Astrocyte of the cerebellum (primary cell): ENCODE data around the gene EVX1.

Experiments
- DNase-seq: peaks from one replicate; pipeline ENCODE4 v3.0.0-alpha.2; 2011; ENCODE audit warnings: low read depth
- H3K4me3 ChIP-seq: 2 replicates; pipeline ENCODE4 v1.5.1; 2011; ENCODE audit warnings: mild to moderate bottlenecking, low read depth, low read length, moderate library complexity
- in situ Hi-C: cut with HindIII; loops from 2 replicates; pipeline ENCODE4 v1.10.0; 2017; ENCODE audit warnings: low sequenced_read_pairs
- TF ChIP-seq, protein P1 (sequence below): IDR thresholded peaks from 2 replicates; pipeline ENCODE4 v1.5.1; 2012; ENCODE audit warnings: low read length, low read depth, moderate library complexity, mild to moderate bottlenecking; ENCODE audit errors: missing control alignments

EVX1 gene

DNA sequence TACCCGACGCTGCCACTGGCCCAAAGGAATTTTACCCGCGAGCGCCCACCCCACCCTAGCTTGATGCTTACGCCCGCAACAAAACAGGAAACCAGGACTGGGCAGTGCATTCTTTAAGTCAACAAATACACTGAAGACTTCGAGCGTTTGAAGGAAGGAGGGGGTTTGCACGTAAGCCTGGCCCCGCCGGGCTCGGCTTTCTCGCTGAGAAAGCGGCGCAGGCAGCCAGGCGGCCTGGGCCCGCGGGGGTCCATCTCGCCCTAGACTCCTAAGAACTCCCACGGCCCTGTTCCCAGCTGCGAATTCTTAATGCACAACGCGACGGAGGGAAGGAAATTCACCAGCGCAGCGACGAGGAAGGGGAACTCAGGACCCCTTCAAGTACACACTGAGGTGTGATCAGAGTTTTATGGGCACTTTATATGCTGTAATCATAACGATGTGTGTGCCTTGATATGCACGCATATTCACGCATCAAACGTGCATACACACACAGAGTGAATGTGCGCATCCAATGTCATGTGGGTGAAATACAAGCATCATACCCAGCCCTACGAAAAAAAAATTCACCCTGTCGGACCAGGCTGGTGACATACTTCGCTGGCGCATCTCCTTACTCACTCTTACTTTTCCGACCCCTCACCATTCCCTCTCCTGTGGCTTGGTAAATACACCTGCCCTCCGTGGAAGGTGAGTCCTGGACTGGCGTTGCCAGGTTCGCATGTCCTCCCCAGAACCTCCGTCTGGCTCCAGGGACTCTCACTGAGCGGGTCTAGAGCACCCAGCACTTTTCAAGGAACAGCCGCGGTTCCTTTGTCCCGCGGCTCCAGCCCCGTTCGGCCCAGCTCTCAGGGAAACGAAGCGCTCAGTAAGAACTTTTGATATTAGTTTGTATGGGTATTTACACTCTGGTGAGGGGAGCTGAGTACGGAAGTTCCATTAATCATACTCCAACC lies 37.0 kb upstream of the EVX1 start:
- DNase-seq: no peak
- TF ChIP-seq, protein P1, sequence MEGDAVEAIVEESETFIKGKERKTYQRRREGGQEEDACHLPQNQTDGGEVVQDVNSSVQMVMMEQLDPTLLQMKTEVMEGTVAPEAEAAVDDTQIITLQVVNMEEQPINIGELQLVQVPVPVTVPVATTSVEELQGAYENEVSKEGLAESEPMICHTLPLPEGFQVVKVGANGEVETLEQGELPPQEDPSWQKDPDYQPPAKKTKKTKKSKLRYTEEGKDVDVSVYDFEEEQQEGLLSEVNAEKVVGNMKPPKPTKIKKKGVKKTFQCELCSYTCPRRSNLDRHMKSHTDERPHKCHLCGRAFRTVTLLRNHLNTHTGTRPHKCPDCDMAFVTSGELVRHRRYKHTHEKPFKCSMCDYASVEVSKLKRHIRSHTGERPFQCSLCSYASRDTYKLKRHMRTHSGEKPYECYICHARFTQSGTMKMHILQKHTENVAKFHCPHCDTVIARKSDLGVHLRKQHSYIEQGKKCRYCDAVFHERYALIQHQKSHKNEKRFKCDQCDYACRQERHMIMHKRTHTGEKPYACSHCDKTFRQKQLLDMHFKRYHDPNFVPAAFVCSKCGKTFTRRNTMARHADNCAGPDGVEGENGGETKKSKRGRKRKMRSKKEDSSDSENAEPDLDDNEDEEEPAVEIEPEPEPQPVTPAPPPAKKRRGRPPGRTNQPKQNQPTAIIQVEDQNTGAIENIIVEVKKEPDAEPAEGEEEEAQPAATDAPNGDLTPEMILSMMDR: no peak
- in situ Hi-C loops: loop anchor here (5.0 to 25.0 kb wide), 2 partner anchors 382 to 707 kb away; no protein-coding TSS in a partner anchor
- no peak overlapping the region for H3K4me3 ChIP-seq

DNA sequence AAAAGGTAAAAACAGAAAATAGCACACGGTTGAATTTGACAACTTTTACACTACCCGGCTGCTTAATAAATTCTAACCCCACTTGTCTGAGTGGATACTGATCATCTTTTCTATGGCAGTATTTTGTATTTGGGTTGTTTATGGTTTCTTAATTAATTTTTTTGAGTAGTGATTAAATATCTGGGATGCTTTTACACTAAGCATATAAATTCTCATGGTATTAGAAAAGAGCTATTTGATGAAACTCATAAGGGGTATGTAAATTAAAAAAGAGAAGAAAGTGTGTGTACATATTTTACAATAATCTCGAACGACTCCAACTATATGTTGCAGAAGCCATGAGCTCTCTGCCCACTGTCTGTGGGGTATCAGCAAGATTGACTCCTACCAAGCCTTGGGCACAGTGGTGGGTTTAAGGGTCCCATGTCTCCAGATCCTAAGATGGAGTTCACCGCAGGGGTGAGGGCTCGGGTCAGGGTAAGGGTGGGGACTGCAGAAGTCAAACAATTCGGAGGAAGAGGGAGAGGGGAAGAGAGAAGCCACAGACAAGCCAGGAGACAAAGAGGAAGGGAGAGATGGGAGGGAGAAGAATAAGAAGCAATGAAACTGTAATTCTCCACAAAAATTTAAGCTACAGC lies 35.1 kb upstream of the EVX1 start:
- in situ Hi-C loops: loop anchor here (5.0 to 25.0 kb wide), 2 partner anchors 380 to 705 kb away; no protein-coding TSS in a partner anchor
- no peak overlapping the region for H3K4me3 ChIP-seq
- TF ChIP-seq, protein P1: no peak
- DNase-seq: no peak

DNA sequence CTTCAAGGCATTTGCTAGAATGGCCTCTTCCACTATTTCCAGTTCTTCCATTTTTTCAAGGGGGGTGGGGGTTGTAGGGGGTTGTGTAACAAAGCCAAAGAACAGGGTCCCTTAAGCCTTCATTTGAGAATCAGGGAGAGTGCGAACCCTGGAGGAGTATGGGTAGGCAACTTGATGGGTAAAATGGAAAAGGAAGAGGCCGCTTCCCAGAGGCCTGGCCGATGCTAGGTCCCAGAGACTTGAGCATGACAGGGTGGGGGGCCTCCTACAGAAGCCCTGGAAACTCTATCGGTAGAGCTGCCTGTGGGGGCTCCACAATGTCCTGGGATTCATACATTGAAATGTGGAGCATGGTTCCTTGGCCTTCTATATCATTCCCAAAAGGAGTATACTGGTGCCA lies 33.6 kb upstream of the EVX1 start:
- in situ Hi-C loops: loop anchor here (5.0 to 25.0 kb wide), 2 partner anchors 378 to 703 kb away; no protein-coding TSS in a partner anchor
- H3K4me3 ChIP-seq: no peak overlapping the region
- TF ChIP-seq, protein P1: no peak
- DNase-seq: no peak

DNA sequence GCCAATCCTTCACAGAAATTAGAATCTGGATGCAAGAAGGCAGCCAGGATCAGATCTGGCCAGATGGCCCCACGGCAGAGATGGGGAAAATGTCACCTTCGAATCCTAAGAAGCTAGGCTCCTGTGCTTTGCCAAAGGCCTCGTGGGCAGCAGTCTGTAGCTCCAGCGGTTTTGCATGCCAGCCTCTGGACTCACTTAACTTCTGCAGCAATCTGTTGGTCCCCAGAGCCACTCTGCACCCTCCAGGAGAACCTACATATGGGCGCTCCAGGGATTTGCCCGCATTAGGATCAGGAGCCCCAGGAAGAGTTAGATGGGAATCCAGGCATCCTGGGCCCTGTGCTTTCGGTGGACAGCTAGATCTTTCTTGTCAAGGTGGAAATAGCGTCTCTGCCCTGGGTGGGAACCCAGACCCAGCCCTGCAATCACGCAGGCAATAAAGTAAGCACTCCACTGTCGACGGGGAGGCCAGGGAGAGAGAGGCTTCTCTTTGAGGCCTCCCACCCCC lies 32.6 kb upstream of the EVX1 start:
- in situ Hi-C loops: loop anchor here (5.0 to 25.0 kb wide), 2 partner anchors 377 to 702 kb away; no protein-coding TSS in a partner anchor
- TF ChIP-seq, protein P1: no peak
- H3K4me3 ChIP-seq: no peak overlapping the region
- no peak for DNase-seq

GRCh38 chr7:27210441-27211083 lies 32.0 kb upstream of the EVX1 start:
- in situ Hi-C loops: loop anchor here (25.0 kb wide), 1 partner anchor 377 kb away; no protein-coding TSS in a partner anchor
- TF ChIP-seq, protein P1: peak; percentile 83
- peak overlapping the region; percentile 21 for H3K4me3 ChIP-seq
- peak; percentile 8 for DNase-seq

DNA sequence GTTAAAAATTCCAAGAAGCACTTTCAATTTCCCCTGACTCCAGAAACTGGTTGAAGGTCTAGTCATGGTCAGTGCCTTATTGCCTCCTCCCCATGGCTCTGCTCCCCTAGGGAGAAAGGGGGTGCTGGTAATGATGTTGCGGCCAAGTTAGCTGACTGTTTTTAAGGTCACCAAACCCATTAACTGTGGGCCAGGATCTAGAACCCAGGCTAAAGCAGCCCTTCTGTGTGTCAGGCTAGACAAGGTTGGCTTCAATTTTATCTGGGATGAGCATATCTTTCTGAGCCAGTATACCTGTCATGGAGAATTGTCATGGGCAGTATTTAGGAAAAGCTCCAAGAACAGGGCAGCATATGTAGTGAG lies 31.5 kb upstream of the EVX1 start:
- TF ChIP-seq, protein P1: no peak

More for the DNA sequence above, 31.5 kb upstream of the EVX1 start:
- DNase-seq: no peak
- H3K4me3 ChIP-seq: no peak overlapping the region
- in situ Hi-C loops: loop anchor here (25.0 kb wide), 1 partner anchor 376 kb away; no protein-coding TSS in a partner anchor
